ENCODE measurements around the gene LECT2.

Gene LECT2

GRCh38 chr5:135954899-135955298 is at the start of gene LECT2:
TSS of gene LECT2 (minus strand) at chr5:135954983. CDS start at chr5:135954833, 150 bp downstream.
- TF ChIP-seq ZFX (IDR thresholded peaks at IDR 0.05; ENCODE audit: borderline replicate concordance), result no peak
- TF ChIP-seq CTCF (IDR thresholded peaks at IDR 0.05), result no peak
- H3K27ac ChIP-seq, result no peak within 1 kb of the TSS

DNA sequence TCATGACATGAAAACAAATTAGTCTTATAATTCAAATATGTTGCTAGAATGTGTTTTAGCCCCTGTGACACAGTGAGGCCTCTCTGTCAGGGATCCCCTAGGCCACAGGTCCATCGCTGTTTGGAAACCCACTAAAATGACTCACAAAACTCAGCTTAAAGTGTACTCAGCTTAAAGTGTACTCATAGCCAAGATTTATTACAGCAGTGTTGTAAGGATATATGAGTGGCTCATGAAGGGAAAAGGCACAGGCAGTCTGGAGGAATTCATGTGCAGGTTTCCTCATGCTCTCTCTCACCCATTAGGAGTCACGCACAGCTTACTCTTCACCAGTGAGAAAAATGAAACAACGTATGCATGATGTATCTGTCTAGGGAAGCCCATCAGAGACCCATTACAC is 49.7 kb upstream of the LECT2 start:
- TF ChIP-seq ZFX (IDR thresholded peaks at IDR 0.05; ENCODE audit: borderline replicate concordance) (no peak), CTCF (IDR thresholded peaks at IDR 0.05) (no peak)
- H3K27ac ChIP-seq, result no peak overlapping the region

GRCh38 chr5:136001466-136001981 is 46.7 kb upstream of the LECT2 start:
- H3K27ac ChIP-seq, result no peak overlapping the region
- TF ChIP-seq ZFX (IDR thresholded peaks at IDR 0.05; ENCODE audit: borderline replicate concordance) (no peak), CTCF (IDR thresholded peaks at IDR 0.05) (no peak)

GRCh38 chr5:136000932-136001331 is 46.1 kb upstream of the LECT2 start:
- TF ChIP-seq ZFX (IDR thresholded peaks at IDR 0.05; ENCODE audit: borderline replicate concordance), result no peak
- no peak for TF ChIP-seq CTCF (IDR thresholded peaks at IDR 0.05)

GRCh38 chr5:136000147-136000546 is 45.4 kb upstream of the LECT2 start:
- TF ChIP-seq CTCF (IDR thresholded peaks at IDR 0.05) (no peak), ZFX (IDR thresholded peaks at IDR 0.05; ENCODE audit: borderline replicate concordance) (no peak)
- no peak overlapping the region for H3K27ac ChIP-seq

More at GRCh38 chr5:136000932-136001331, 46.1 kb upstream of the LECT2 start:
- H3K27ac ChIP-seq, result no peak overlapping the region

GRCh38 chr5:135999406-136000139 is 44.8 kb upstream of the LECT2 start:
- TF ChIP-seq ZFX (IDR thresholded peaks at IDR 0.05; ENCODE audit: borderline replicate concordance), result no peak
- no peak for TF ChIP-seq CTCF (IDR thresholded peaks at IDR 0.05)
- H3K27ac ChIP-seq, result no peak overlapping the region

DNA sequence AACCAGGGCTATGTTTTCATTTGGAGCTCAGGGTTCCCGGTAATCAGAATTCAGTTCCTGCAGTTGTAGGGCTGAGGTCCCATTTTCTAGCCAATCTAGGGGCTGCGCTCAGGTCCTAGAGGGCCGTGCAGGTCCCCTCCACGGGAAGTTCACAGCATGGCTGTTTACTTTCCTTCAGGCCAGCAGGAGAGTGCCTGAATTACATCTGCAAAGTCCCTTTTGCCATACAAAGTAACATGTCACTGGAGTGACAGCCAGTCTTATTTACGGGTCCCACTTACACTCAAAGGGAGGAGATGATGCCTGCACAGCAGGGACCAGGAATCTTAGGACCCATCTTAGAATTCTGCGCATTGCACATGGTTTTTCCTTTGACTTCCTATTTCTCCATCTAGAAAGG is 44.1 kb upstream of the LECT2 start:
- no peak for TF ChIP-seq ZFX (IDR thresholded peaks at IDR 0.05; ENCODE audit: borderline replicate concordance)
- no peak for TF ChIP-seq CTCF (IDR thresholded peaks at IDR 0.05)
- no peak overlapping the region for H3K27ac ChIP-seq

All from 22Rv1 (cell line).